HG03280 (cell line): ENCODE data around the gene HOXB8.

ENCODE experiments used
- ATAC-seq: cut with Tn5 transposase; IDR thresholded peaks from one replicate; pipeline ENCODE4 v1.9.1; 2021; ENCODE audit warnings: mild to moderate bottlenecking, moderate library complexity; ENCODE audit not compliant: unreplicated experiment

HOXB8 gene

GRCh38 chr17:48637323-48638260 lies 22.5 kb upstream of the HOXB8 start:
- ATAC-seq: no peak

GRCh38 chr17:48636177-48637018 lies 21.3 kb upstream of the HOXB8 start:
- ATAC-seq: no peak

- no peak for ATAC-seq
Measured at GRCh38 chr17:48634493-48635208, 19.6 kb upstream of the HOXB8 start.

GRCh38 chr17:48633266-48633677 lies 18.2 kb upstream of the HOXB8 start:
- no peak for ATAC-seq

- no peak for ATAC-seq
Measured at GRCh38 chr17:48632579-48633265, 17.6 kb upstream of the HOXB8 start.

- no peak for ATAC-seq
Measured at GRCh38 chr17:48631693-48632578, 16.8 kb upstream of the HOXB8 start.

- no peak for ATAC-seq
Measured at GRCh38 chr17:48630925-48631692, 16.0 kb upstream of the HOXB8 start.

GRCh38 chr17:48630009-48630924 lies 15.2 kb upstream of the HOXB8 start:
- ATAC-seq: no peak

GRCh38 chr17:48629411-48629759 lies 14.3 kb upstream of the HOXB8 start:
- ATAC-seq: no peak

- ATAC-seq: no peak
Measured at GRCh38 chr17:48628649-48629410, 13.7 kb upstream of the HOXB8 start.

- ATAC-seq: no peak
Measured at GRCh38 chr17:48627623-48628521, 12.8 kb upstream of the HOXB8 start.

- no peak for ATAC-seq
Measured at GRCh38 chr17:48627118-48627597, 12.1 kb upstream of the HOXB8 start.

- ATAC-seq: no peak
Measured at GRCh38 chr17:48626245-48627117, 11.4 kb upstream of the HOXB8 start, which contains the start of gene HOXB9. Gene HOXB9, minus strand, starts transcription at chr17:48626358. Its CDS starts 89 bp downstream, at chr17:48626269.

GRCh38 chr17:48625495-48626244 lies 10.6 kb upstream of the HOXB8 start:
- no peak for ATAC-seq
